GOT3 (cell line): ENCODE measurements around the gene QRICH2.
"Not testable (repeated sequence)": the region's sequence is repeated elsewhere in the genome, so short reads cannot be mapped to it uniquely, and the experiment has no call there.

Source experiments
- DNase-seq: peaks from one replicate; lab custom pipeline; 2025; ENCODE audit warnings: mixed read lengths; lab: John Stamatoyannopoulos, UW

The QRICH2 gene

GRCh38 chr17:76265624-76266243 is 42.3 kb downstream of the QRICH2 start:
- DNase-seq, result no peak

DNA sequence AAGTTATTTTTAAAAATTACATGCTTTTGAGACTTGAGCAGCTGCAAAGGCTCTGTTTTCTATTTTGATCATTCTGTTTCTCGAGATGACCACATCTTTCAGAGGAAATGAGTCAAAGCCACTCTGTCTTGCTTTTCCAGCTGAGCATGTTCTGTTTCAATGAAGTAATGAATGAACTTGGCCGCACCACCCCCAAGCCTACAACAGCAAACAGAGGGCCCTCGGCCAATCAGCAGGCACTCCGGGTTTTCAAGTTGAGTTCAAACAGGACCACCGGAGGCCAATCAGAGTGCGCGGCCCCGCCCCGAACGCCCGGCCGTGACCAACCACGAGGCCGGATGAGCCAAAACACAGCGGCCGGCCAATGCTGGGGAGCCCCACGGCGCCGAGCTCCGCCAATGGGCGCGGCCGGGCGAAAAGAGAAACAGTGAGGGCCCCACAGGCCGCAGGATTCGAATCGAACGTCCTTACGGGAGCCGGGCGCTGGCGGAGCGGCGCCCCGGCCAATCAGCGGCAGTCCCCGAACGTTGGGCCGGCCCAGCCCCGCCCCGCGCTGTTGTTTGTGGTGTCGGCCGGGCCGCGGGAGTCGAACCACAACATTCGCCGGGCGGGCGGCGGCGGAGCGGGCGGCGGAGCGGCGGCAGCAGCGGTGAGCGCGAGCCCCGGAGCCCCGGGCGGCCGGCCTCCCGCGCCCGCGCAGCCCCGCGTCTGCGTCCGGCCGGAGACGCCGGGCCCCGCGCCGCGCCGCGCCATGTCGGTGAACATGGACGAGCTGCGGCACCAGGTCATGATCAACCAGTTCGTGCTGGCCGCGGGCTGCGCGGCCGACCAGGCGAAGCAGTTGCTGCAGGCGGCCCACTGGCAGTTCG is 43.1 kb downstream of the QRICH2 start, which contains the start of gene UBALD2:
UBALD2 (plus strand) TSS at position 594 of the 869 bp plus-strand sequence; CDS start at position 752, 158 bp downstream.
- DNase-seq, result peak; percentile 98

GRCh38 chr17:76264425-76264754 is 43.7 kb downstream of the QRICH2 start:
- DNase-seq, result no peak

- no peak for DNase-seq
Measured at GRCh38 chr17:76263896-76264295, 44.2 kb downstream of the QRICH2 start.

DNA sequence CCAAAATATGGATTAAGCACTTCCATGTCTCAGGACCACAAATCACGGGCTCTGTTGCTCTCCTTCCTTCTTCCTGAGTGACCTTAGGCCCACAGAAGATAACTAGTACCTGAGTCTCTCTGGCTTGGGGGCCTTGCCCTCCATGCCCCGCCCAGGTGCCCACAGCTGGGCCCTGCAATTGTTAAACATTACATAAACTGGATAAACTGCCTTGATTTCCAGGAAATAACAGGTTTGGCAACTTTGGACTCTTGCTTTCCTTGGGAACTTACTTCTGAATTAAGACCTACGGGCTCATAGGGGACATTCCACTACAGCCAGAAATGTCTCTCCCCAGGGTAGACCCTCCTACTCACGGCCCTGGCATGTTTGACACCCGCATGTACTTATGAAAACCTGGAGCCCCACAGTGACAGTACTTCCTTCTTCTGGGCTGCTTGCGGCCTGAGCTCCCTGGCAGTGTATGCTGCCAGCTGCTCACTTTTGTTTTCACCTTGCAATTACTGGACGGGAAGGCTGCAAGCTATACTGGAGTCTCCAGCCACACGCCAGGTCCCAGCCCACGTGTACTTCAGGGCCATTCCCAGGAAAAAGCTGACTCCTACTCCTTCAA is 45.2 kb downstream of the QRICH2 start:
- no peak for DNase-seq

DNA sequence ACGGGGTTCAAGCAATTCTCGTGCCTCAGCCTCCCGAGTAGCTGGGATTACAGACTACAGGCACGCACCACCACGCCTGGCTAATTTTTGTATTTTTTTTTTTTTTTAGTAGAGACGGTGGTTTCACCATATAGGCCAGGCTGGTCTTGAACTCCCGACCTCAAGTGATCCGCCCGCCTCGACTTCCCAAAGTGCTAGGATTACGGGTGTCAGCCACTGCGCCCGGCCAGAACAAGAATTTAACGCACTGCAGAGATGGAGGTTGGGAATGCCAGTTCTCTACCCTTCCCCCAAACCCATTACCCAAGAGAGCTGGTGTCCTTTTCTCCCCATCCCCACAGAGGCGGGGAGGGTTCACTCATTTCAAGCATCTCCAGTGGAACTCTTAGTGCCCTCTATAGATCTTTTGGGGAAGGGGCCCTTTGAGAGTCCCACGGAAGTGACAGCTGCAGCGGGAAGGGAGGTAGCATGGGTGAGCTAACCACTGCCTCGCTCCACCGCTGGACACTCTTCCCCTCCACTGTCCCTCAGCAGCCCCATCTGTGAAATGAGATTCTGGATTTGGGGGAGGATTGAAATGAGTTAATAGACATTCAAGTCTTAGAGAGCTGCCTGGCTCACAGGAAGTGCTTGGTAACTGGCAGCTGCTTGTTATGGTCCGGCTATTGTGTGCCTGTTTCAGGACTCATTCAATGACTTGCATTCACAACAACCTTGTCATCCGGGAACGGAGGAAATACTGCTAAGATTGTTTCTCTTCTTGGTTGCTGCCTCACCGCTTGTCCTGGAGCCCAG is 46.5 kb downstream of the QRICH2 start:
- no peak for DNase-seq

GRCh38 chr17:76260669-76261068 is 47.4 kb downstream of the QRICH2 start:
- DNase-seq, result no peak

GRCh38 chr17:76260220-76260619 is 47.9 kb downstream of the QRICH2 start:
- DNase-seq, result no peak

DNA sequence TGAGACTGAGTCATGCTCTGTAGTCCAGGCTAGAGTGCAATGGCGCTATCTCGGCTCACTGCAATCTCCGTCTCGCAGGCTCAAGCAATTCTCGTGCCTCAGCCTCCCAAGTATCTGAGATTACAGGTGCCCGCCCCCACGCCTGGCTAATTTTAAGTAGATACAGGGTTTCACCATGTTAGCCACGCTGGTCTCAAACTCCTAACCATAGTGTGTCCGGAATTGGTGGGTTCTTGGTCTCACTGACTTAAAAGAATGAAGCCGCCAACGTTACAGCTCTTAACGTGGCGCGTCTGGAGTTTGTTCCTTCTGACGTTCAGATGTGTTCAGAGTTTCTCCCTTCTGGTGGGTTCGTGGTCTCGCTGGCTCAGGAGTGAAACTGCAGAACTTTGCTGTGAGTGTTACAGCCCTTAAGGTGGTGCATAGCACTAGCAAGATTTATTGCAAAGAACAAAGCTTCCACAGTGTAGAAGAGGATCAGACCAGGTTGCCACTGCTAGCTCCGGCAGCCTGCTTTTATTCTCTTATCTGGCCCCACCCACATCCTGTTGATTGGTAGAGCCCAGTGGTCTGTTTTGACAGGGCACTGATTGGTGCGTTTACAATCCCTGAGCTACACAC is 51.5 kb downstream of the QRICH2 start:
- DNase-seq, result not testable (repeated sequence)

DNA sequence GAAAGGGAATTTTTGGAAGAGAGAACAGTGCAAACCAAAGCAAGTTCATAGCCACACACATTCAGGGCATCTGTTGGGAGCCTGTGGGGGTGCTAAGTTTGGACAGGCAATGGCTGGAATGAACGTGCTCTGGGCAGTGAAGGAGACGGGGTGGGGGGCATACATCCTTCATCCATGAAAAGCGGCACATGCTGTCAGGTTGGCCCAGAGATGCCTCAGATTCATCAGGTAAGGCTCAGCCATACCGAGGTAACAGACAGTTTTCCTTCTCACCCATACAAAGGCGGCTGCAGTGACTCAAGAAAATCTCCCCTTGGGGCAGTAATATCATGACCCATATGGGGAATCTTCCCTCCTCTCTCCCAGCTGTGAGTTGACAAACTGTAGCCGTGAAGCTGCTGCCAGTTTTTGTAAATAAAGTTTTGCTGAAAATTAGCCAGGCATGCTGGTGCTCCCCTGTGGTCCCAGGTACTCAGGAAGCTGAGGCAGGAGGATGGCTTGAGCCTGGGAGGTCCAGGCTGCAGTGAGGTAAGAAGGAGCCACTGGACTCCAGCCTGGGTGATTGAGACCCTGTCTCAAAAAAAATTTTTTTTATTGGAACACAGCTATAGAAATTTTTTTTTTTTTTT is 52.2 kb downstream of the QRICH2 start:
- DNase-seq, result no peak

DNA sequence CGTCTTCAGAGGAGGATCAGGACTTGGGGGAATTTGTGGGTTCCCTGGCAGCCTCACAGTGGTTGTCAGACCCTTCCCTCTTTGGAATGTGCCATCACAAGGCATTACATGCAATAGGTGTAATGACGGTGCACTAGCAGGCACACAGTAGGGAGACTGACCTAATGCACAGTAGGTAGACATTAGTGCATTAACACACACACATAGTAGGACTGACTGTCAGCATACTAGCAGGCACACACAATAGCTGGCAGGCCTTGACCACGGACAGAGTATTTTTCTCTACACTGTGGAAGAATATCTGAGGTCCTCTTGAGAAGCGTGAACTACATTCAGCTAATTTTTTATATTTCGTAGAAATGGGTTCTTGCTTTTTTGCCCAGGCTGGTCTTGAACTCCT is 53.8 kb downstream of the QRICH2 start:
- DNase-seq, result no peak

- no peak for DNase-seq
Measured at GRCh38 chr17:76253841-76254240, 54.2 kb downstream of the QRICH2 start.

- DNase-seq, result not testable (repeated sequence)
Measured at GRCh38 chr17:76252967-76253766, 54.9 kb downstream of the QRICH2 start.

DNA sequence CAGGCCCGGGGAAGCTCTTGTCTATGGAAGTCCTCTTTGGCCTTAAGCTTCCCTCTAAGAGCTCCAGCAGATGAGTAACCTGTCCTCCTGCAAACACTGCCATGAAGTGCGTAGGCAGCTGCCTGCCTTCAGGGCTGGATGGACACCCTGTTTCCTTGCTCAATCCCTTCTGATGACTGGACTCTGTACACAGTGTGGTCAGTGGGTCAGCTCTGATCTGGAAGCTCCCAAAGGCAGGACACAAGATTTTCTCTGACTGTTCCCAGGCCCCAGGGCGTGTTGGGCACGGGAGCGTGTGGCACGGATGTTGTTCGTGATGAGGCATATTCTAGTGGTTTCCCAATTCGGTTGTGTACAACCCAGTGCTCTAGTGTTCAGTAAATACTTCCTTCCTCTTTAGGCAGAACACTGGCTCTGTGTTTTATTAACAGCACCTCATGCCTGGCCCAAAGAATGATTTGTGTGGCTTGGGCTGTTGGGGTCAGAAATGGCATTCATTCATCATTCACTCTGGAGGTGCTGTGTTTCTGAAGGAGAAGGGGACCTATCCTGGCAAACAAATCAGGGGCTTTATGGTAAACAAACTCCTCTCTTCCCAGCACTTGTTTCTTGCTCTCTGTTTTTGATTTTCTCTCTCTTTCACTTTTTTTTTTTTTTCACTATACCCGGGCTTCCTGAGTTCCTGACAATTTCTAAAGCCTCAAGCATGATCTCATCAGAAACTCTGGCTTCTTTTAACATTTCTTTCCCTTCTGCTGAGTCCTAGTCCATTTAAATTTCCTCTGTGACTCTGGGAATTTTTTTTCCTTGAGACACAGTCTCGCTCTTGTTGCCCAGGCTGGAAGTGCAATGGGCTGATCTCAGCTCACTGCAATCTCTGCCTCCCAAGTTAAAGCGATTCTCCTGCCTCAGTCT is 55.8 kb downstream of the QRICH2 start:
- DNase-seq, result peak; percentile 68

DNA sequence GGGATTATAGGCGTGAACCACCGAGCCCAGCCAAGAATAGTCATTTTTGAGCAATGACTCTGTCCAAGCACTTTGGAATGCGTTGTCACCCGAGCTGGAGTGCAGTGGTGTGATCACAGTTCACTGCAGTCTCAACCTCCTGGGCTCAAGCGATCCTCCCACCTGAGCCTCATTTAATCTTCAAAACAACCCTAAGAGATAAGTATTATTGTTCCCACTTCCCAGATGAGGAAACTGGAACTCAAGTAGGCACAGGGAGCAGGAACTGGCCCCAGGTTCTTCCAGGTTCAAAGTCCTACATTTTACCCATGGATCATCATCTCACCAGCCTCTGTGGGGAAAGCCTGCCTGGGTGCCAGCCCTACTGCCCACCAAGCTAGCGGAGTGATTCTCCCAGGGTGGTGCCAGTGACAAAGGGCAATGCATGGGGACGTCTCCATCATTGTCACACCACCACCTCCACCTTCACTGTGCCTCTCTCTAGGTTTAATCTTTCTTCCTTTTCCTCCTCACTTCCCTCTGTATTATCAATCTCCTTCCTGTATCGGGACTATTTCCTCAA is 56.5 kb downstream of the QRICH2 start:
- no peak for DNase-seq

DNA sequence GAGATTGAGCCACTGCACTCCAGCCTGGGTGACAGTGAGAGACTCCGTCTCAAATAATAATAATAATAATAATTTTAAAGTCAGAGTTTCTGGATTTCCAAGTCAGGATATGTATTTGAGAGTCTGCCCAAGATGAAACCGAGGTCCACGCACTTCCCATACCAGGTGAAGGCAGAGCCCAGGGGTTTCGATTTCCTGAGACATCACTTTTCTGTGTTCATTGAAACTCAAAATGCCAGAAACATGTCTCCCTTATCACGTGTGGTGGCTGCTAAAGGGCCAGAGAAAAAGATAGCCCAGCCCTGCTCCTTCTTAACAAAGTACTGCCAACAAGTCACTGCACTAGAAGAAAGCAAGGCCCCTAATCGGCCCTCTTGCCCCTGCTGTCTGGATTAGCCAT is 57.9 kb downstream of the QRICH2 start:
- DNase-seq, result no peak

- no peak for DNase-seq
Measured at GRCh38 chr17:76248013-76248782, 59.9 kb downstream of the QRICH2 start.

GRCh38 chr17:76247304-76247703 is 60.8 kb downstream of the QRICH2 start:
- DNase-seq, result no peak
